Ecto neural progenitor cell (in vitro differentiated cells): Measurements from ENCODE around the gene HSF2BP.
"Not testable (repeated sequence)": the region's sequence is repeated elsewhere in the genome, so short reads cannot be mapped to it uniquely, and the experiment has no call there.

ENCODE experiments used
- DNase-seq: peaks from one replicate; pipeline ENCODE4 v3.0.0-alpha.2; 2018; ENCODE audit warnings: low spot score

The HSF2BP gene

DNA sequence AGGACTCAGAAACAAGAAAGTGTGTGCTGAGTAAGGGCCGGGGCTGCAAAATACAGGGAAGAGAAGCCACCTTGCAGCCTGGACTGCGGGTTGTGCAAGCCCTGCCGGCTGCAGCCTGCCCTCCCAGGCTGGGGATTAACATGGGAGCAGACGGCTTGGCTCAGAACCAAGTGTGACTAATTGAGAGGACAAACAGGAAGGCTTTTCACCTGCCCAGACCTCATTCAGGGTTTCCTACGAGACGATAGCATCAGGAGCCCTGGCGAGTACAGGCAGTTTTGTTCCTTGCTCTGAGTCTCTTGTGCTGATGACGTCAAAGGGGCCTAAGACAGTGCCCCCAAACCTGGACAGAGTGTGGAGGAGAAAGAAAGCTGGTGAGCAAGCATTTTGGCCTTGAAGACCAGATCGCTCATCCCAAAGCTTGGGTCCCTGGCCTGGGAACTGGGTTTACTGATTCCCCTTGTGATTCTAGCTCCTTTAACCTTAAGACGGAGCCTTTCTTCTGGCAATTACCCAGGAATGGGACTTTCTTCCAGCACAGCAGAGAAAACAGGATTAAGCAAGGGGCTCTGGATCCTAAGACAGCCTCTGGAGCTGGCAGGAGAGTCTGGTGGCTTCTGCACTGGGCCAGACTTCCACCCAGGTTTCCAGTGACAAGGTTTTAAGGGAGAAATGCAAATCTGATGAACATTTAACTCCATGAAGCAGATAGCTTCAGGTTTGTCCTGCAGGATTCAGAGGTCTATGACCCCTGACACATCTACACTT lies 142.2 kb downstream of the HSF2BP start:
- DNase-seq: not testable (repeated sequence)

DNA sequence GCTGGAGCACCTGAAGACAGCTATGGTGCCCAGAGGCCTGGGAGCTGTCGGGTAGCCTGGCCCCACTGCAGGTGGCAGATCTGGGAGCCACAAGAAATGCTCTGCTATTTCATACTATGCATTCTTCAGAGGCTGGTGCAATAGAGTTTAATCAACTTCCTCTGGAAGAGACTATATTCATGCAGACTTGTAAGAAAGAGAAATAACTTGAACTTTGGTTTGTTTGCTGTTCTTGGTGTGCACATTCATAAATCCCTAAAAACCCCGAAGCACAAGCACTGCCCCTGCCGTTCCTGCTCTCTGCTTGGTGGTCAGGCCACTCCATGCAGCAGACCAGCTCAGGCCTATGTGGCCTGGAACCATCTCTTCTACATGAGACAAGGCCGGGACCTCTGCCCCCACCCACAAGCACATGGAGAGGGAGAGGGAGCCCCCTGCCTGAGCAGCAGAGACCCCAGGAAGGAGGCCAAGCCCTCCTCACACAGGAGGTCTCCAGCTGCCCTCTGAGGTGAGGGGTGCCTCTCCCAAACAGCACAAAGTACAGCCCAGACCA lies 142.9 kb downstream of the HSF2BP start:
- not testable (repeated sequence) for DNase-seq

- DNase-seq: not testable (repeated sequence)
These were observed 144.5 kb downstream of the HSF2BP start for GRCh38 chr21:43514834-43515233.

- not testable (repeated sequence) for DNase-seq
These were observed 146.3 kb downstream of the HSF2BP start for GRCh38 chr21:43513023-43513422.

DNA sequence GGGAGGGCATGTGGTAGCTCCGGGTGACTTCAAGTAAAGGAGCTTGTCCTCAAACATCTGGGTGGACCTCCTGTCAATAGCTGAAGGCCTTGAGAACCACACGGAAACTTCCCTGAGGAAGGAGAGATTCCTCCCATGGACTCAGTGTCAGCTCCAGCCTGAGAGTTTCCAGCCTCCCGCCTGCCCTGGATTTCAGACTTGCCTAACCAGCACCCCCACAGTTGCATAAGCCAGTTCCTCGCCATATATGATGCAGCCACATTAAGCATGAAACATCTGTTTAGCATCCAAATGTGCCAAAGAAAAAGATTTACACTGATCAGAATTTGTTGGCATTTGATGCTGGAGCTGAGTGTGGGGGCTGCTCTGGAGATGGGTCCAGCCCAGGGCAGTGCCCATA lies 148.1 kb downstream of the HSF2BP start:
- DNase-seq: not testable (repeated sequence)

DNA sequence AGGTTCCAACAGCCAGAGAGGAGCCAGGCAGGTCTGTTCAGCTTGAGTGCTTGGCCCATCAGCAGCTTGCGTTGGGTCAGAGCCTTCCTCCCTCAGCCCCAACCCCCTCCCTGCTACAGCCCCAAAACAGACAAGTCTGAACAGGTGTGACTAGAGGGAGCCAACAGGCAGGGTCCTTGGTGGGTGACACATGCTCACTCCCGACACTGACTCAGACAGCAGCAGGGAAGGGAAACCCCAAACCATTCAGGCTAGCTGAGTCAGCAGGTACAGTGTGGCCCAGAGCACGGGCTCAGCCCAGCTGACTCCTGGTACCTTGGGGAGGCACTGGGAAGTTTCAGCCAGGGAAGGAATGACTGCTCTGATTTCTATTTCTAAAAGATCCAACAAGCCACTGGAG lies 148.6 kb downstream of the HSF2BP start:
- not testable (repeated sequence) for DNase-seq

GRCh38 chr21:43503892-43504291 lies 155.4 kb downstream of the HSF2BP start:
- not testable (repeated sequence) for DNase-seq

DNA sequence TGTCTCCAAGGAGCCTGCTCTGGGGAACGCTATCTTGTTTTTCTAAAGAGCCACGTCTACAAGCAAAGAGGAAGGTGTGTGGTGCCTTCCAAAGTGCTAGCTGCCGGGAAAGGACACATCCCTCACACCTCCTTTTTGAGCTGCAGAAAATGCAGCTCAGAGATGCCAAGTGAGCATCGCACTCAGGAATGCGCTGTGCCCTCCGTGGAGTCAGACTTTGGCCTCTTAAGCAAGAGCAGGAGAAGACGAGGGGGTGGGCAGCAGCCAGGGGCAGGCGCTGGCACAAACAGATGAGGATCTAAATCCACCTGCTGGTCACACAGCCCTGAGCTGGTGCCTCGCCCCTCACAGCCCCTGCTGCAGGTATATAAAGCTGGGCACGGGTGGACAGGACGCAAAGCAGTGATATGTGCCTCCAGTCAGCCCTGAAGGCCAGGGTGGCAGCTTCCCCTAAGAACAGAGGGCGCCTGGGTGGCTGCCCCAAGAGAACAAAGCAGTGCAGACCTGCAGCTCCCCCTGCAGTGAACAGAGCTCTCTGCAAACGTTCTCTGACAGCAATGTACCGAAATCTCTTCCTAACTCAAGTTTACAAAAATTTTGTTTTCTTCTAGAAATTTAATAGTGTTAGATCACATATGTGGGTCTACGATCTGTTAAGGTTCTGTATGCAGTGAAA lies 156.1 kb downstream of the HSF2BP start:
- not testable (repeated sequence) for DNase-seq

- DNase-seq: not testable (repeated sequence)
These were observed 156.7 kb downstream of the HSF2BP start for GRCh38 chr21:43502407-43503071.

- DNase-seq: not testable (repeated sequence)
These were observed 160.4 kb downstream of the HSF2BP start for GRCh38 chr21:43498924-43499323.

GRCh38 chr21:43498065-43498464 lies 161.2 kb downstream of the HSF2BP start:
- not testable (repeated sequence) for DNase-seq

DNA sequence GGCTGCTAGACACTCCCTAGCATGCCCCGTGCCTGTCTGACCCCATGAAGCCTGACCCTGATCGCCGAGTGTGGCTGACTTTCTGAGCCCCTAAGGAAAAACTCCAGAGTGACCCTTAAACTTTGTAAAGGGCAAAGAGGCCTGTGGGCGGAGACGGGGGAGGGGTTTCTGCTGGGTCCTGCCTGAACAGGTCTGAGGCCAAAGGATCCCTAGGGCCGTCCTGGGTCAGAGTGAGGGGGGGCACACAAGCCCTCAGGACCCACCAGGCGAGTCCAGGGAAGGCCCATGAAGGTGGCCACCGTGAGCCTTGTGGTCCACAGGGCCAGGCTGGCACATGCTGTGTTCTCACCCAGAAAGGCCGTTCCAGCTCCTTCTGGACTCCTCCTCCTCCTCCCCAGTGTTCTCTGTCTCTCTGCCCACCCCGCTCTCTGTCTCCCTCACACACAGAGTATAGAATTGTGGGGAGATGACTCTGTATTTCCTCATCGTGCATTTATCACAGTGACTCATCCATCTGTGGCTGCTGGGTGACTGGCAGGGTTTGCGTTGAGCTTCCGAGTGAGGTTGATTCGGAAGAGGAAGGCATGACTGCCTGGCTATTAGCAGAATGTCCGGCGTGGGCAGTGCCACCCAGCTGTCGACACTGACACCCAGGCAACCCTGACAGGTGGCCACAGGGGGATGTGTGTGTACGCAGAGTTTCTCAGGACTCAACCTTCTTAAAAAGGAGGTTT lies 164.8 kb downstream of the HSF2BP start:
- DNase-seq: not testable (repeated sequence)

- DNase-seq: not testable (repeated sequence)
These were observed 165.8 kb downstream of the HSF2BP start for GRCh38 chr21:43493471-43493870.

GRCh38 chr21:43488235-43488634 lies 171.1 kb downstream of the HSF2BP start:
- DNase-seq: not testable (repeated sequence)

DNA sequence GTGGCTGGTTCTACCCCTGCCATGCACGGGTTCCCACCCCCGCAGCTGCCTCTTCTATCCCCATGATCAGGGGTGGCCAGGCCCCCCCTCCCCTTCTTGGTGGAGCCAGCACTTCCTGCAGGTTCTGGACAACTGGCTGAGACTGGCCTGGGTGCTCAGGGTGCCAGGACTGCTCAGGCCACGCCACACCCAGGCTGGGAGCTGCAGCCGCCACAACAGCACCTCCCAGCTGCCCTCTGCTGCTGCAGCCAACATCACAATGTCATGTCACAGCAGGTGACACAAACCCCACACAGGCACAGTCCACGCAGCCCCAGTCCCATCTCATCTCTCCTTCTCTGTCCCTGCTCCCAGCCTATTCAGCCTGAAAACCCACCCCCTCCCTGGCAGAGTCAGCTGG lies 173.2 kb downstream of the HSF2BP start:
- not testable (repeated sequence) for DNase-seq

GRCh38 chr21:43485016-43485415 lies 174.3 kb downstream of the HSF2BP start:
- not testable (repeated sequence) for DNase-seq

DNA sequence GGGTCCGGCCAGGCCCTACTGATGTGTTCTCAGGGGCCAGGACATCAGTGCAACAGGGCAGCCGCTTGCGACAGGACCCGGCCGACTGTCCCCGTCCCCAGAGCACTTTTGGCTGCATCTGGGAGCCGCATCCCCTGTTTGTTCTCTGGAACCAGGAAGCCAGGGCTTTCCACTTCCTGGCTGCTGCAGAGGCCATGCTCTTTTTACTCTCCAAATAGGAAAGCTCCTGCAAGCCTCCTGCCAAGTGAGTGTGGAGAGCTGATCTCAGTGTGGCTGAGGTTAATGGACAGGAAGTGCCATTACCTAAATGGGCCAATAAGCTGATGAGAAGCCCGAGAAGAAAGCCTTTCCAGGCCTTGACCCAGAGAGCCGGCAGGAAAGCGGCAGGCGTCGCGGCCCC lies 180.1 kb downstream of the HSF2BP start:
- DNase-seq: not testable (repeated sequence)
